ENCODE results near the gene NEU4. TPM values are rescaled to one million over a fixed set of nuclear protein-coding genes. Genes with fewer than 3 reads are reported as not detected.

Gene NEU4
- total RNA-seq, 1 donor from 2014 or later, result 0.31 TPM

DNA sequence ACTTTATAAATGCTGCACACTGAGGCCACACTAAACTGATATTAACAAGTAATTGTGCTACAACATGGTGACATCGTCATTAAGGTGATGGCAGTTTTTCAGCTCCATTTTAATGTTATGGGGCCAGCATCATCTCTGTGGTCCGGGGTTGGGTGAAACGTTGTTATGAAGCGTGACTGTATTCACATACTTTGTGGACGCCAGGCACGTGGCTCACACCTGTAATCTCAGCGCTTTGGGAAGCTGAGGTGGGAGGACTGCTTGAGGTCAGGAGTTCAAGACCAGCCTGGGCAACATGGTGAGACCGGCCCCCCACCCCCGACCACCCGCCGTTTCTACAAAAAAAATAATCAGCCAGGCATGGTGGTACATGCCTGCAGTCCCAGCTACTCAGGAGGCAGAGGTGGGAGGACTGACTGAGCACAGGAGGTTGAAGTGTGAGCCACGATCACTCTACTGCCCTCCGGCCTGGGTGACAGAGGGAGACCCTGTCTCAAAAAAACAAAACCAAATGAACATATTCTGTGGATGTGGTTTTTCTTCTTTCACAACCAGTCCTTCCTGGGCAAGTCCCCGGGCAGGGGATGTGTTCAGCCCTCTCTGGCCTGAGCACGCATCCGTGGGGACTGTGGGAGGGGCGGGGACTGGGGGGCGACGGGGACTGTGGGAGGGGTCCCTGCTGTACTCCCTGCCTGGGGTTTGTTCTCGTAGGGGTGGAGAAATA lies 45.3 kb upstream of the NEU4 start:
- Mint-ChIP-seq H3K27ac (no peak overlapping the region), H3K9me3 (peaks cover 3% of the 10 kb centered on the region), H3K4me3 (no peak overlapping the region), H3K4me1 (no peaks in the 10 kb centered on the region), H3K36me3 (ENCODE audit: low read depth) (peaks cover 17% of the 10 kb centered on the region), H3K27me3 (no peaks in the 10 kb centered on the region)
- no peak for ATAC-seq (ENCODE audit: low read depth)
- DNase-seq, result no peak
- ChIA-PET CTCF (no interaction called here), POLR2A (interaction anchor here (0.7 kb wide), 1 partner anchor 477 kb away, joined by 3 read pairs; no protein-coding TSS in a partner anchor)
- no peak for TF ChIP-seq CTCF (IDR thresholded peaks at IDR 0.05)
- intact Hi-C loops (cut with micrococcal nuclease), result no loop called here

GRCh38 chr2:241764275-241765241 lies 44.4 kb upstream of the NEU4 start:
- Mint-ChIP-seq H3K27ac (no peak overlapping the region), H3K36me3 (ENCODE audit: low read depth) (peaks cover 9% of the 10 kb centered on the region), H3K4me1 (no peaks in the 10 kb centered on the region), H3K27me3 (no peaks in the 10 kb centered on the region), H3K9me3 (peaks cover 3% of the 10 kb centered on the region), H3K4me3 (no peak overlapping the region)
- no peak for DNase-seq
- ChIA-PET POLR2A (interaction anchor here (0.7 kb wide), 1 partner anchor 478 kb away, joined by 3 read pairs; no protein-coding TSS in a partner anchor), CTCF (no interaction called here)
- TF ChIP-seq CTCF (IDR thresholded peaks at IDR 0.05), result no peak
- intact Hi-C loops (cut with micrococcal nuclease), result no loop called here
- no peak for ATAC-seq (ENCODE audit: low read depth)

DNA sequence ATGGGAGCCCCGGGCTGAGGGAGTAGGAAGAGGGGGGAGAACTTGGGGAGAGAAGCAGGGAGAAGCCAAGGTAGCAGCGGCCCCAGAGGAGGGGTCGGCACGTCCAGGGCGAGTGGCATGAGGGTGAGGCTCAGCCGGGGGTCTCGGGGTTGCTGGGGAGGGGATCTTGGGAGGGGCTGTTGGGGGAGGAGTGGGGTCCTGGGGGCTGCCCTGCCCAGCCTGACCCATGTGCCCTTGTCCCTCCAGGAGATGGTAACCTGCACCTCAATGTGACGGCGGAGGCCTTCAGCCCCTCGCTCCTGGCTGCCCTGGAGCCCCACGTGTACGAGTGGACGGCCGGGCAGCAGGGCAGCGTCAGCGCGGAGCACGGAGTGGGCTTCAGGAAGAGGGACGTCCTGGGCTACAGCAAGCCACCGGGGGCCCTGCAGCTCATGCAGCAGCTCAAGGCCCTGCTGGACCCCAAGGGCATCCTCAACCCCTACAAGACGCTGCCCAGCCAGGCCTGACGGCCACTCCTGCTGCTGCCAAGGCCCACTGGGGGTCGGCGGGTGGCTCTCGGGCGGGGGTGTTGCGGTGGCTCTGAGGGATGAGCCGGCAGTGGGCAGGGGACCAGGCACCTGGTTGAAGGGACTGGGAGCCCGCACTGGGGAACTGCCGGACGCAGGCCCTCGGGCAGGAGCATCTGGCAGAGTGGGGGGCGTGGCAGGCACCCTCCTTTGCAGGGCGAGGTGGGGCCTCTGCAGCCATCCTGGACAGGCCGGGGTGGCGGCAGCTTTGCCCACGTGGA lies 41.3 kb upstream of the NEU4 start:
- CTCF ChIA-PET, result no interaction called here

GRCh38 chr2:241768251-241768711 lies 40.7 kb upstream of the NEU4 start:
- Mint-ChIP-seq H3K4me3 (no peak overlapping the region), H3K36me3 (ENCODE audit: low read depth) (no peaks in the 10 kb centered on the region), H3K27me3 (no peaks in the 10 kb centered on the region), H3K27ac (no peak overlapping the region), H3K9me3 (no peaks in the 10 kb centered on the region), H3K4me1 (peaks cover 14% of the 10 kb centered on the region)
- no peak for TF ChIP-seq CTCF (IDR thresholded peaks at IDR 0.05)
- ChIA-PET CTCF (no interaction called here), POLR2A (no interaction called here)
- intact Hi-C loops (cut with micrococcal nuclease), result no loop called here
- DNase-seq, result no peak
- no peak for ATAC-seq (ENCODE audit: low read depth)

More for the DNA sequence above, 41.3 kb upstream of the NEU4 start:
- no peaks in the 10 kb centered on the region for H3K36me3 Mint-ChIP-seq (ENCODE audit: low read depth)
- H3K4me3 Mint-ChIP-seq, result no peak overlapping the region
- ATAC-seq (ENCODE audit: low read depth) (no peak), DNase-seq (no peak)
- POLR2A ChIA-PET, result no interaction called here
- no peaks in the 10 kb centered on the region for H3K27me3 Mint-ChIP-seq
- no peaks in the 10 kb centered on the region for H3K9me3 Mint-ChIP-seq
- intact Hi-C loops (cut with micrococcal nuclease), result no loop called here
- H3K4me1 Mint-ChIP-seq, result peaks cover 12% of the 10 kb centered on the region
- no peak for TF ChIP-seq CTCF (IDR thresholded peaks at IDR 0.05)
- no peak overlapping the region for H3K27ac Mint-ChIP-seq
